C1 segment of cervical spinal cord (tissue), 14 donors: ENCODE measurements around the gene ARHGAP27.
"Not testable (repeated sequence)": the region's sequence is repeated elsewhere in the genome, so short reads cannot be mapped to it uniquely, and the experiment has no call there.

Experiments used
- DNase-seq, 14 donors: peaks; one replicate each; lab custom pipeline; 2025; lab: John Stamatoyannopoulos, UW

ARHGAP27 gene

DNA sequence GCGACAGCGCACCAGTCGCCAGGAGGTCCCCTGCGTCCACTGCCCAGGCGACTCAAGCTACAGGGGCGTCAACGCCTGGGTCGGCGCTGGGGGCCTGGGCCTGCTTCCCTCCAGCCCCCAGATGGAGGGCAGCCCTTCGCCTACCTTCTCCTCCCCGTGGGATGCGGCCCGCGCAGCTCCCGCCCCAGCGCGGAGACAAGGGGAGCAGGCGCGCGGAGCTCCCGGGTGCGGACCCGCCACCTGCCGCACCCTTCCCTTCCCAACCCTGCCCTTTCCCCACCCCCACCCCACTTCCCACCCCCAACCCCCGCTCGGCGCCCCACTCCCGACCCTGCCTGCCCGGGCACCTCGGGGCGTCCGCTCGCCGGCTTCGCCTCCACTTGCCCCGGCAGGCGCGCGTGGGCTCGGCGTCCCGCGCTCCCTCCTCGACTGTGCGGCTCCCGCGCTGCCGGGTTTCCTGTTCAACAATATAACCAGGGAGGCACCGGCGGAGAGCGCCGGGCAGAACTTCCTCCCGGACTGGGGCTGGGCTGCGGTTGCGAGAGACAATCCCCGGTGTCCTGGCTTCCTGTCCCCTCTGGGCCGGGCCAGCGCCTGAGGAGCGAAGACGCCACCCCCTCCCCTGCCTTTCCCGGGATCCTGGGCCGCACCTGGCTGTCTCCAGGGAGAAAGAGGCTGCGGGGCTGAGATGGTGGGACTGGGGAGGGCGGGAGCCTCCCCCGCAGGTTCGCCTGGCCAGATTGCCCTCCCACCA, at the start of gene ARHGAP27:
Gene ARHGAP27 (minus strand): TSS at position 466 of the 754 bp plus-strand sequence. CDS start 2,591 bp downstream, outside the sequence.
- peak in 1 of 14 donors; percentile 17 for DNase-seq

DNA sequence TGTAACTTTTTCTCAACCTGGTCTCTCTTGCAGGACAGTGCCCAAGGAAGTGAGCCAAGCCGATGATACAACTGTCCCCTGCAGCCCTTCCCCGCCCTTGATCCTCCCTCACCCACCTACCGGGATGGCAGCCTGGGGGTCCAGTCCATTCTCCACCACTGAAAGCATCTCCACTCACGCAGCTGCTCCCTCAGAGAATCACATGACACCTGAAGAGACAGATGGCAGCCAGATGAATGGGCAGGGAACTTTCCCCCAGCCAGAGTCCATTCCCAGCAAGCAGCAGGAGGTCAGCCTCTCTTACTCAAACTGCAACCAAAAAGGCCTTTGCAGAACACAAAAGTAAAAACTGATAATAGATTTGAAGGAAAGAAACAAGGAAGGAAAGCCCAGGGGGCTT, 49.6 kb upstream of the ARHGAP27 start:
- DNase-seq, result not testable (repeated sequence)

DNA sequence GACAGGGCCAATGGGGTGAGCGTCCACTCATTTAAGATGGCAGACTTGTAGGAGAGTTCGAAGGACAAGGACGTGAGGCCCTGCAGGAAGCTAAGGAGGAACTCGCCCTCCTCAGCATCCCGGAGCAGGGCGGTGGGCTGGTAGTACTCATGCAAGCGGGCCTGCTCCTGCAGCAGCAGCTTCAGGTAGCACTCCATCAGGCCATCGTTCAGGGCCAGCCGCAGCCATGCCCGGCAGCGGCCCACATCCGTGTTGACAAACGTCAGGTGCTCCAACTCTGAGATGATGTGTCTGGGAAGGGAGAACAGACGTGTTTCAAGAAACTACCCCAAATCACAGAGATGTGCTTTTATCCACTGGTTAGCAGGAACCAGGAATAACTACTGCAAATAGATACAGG, 42.8 kb upstream of the ARHGAP27 start:
- DNase-seq, result not testable (repeated sequence)

GRCh38 chr17:45472249-45472648, 39.6 kb upstream of the ARHGAP27 start:
- not testable (repeated sequence) for DNase-seq

DNA sequence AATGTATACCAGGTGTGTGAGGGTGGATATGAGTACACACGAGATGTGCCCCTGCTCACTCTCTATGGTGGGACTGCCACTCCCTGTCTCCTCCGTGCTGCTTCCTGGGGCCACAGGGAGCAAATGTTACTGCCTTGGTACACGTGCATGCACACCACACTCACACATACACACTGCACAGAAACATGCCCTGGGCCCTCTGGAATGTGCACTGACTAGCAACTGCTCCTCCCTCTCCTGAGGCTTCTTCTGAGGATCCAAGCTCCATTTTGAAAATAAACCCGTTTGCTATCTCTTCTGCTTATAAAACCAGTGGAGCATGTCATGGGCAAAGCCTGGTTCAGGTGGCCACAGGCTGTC, 36.5 kb upstream of the ARHGAP27 start:
- DNase-seq, result not testable (repeated sequence)

DNA sequence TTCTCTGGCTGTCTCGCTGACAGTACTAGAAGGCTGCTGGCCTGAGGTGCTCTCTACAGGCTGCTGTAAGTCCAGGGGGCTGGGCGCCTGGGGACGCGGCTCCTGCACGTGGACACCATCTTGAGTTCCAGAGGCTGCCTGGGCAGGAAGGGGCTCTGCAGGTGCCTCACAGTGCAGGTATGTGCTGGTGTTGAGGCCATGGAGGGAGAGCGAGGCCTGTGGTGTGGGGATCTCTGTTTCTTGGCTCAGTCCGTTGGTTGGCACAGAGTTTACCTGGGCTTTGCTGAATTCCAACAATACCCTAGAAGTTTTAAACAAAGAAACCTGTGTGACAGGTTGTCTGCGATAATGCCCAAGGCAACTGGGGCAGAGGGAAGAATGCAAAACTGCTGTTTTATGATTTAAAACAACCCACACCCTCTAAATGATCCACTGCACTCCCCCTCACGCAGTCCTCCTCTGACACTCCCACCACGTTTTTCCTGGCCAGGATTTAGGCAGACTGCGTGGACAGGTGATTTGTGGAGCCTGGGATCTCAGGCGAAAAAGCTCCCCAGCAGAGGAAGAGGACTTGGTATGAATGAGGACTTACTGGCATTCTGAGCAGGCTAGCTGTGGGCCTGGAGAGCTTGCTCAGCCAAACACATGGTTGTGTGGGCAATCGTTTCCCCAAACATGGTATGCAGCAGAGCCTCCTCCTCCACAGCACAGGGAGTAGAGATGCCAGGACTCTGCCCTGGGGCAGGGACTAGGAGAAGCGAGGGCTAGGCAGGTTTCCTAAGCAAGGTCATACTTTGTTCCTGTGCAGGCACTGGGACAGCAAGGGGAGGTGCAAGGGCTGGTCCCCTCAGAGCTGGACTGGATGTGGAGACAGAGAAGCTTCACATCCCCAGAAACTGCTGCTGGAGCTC, 35.9 kb upstream of the ARHGAP27 start:
- not testable (repeated sequence) for DNase-seq

- not testable (repeated sequence) for DNase-seq
These were observed 29.1 kb upstream of the ARHGAP27 start for GRCh38 chr17:45461524-45462327.

DNA sequence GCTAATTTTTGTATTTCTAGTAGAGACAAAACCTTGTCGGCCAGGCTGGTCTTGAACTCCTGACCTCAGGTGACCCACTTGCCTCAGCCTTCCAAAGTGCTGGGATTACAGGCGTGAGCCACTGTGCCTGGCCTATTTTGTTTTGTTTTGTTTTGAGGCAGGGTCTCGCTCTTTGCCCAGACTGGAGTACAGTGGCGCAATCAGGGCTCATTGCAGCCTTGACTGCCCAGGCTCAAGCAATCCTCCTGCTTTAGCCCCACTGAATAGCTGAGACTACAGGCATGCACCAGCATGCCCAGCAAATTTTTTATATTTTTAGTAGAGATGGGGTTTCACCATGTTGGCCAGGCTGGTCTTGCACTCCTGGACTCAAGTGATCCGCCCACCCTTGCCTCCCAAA, 27.8 kb upstream of the ARHGAP27 start:
- DNase-seq, result not testable (repeated sequence)

- not testable (repeated sequence) for DNase-seq
These were observed 21.7 kb upstream of the ARHGAP27 start for GRCh38 chr17:45454341-45454740.

- not testable (repeated sequence) for DNase-seq
These were observed 21.1 kb upstream of the ARHGAP27 start for GRCh38 chr17:45453731-45454130.

- DNase-seq, result not testable (repeated sequence)
These were observed 20.5 kb upstream of the ARHGAP27 start for GRCh38 chr17:45453225-45453534.

DNA sequence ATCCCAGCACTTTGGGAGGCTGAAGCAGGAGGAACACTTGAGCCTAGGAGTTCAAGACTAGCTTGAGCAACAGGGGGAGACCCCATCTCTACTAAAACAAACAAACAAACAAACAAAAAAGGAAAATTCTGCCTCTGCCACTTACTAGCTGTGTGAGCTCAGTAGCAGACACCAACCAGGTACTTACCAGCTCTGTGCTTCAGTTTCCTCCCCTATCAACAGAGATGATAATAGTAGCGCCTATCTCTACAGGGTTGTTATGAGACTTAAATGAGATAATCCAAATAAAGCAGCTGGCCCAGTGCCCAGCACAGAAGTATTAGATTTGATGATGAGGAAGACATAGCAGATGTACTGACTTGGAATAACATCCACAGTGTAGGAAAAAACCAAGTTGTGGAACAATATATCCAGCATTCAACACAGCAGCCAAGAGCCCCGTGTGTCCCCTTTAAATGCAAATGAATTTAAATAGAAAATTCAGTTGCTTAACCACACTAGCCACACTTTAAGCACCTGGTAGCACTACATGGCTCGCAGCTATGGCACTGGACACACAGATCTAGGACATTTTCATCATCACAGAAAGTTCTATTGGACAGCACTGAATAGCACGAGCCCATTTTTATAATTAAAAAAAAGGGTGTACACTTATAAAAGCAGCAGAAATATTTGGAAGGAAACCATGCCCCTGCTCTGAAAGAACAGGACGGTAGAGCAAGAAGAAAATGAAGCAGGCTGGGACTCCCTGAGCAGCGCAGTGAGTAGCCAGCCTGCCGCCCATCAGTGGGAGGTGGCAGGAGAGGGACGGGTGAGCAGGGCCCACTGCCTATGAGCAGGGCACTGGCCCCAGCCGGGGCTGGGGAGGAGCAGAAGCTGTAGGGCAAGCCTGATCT, 19.9 kb upstream of the ARHGAP27 start:
- not testable (repeated sequence) for DNase-seq

DNA sequence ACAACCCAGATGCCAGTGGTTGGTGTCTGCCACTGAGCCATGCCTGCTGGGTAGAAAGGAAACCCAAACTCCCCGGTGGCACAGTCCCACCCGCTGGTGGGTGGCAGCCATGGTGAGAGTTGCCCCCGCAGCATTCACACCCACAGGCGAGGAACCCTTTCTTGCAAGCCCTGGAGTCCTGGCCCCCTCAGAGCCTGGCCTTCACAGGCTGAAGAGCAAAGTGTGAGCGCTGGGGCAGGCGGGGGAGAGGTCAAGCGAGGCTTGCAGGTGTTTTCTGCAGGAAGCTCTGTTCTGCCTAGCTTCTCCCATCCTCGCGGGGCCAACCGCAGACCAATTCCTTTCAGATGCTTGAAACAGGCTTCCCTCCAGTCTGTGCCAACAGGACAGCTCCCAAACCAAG, 19.0 kb upstream of the ARHGAP27 start:
- not testable (repeated sequence) for DNase-seq

DNA sequence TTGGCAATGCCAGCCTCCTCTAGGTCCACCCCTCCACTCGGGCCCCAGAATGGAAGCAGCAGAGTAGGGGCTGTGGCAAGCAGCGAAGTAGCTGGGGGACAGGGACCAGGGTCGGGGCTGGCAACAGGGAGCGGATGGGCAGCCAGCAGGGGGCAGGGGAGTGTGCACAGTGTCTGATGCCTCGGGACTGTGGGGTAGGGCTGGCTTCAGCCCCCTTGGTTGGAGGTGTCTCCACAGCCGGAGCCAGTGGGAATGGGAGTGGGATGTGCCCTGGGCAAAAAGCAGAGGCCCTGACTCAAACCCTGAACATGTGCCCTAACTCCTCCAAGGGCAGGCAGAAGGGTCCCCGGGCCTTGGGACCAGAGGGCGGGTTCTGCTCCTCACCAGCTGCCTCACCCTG, 18.5 kb upstream of the ARHGAP27 start:
- no peak for DNase-seq

GRCh38 chr17:45449708-45450329, 17.1 kb upstream of the ARHGAP27 start:
- DNase-seq, result not testable (repeated sequence)

DNA sequence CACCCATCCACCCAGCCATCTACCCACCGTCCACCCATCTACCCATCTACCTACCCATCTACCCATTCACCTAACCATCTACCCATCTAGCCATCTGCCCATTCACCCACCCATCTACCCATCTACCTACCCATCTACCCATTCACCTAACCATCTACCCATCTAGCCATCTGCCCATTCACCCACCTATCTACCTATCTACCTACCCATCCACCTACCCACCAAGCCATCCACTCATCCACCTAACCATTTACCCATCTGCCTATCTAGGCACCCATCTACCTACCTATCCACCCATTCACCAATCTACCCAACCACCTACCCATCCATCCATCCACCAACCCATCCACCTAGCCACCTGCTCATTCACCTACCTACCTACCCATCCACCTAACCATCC, 16.6 kb upstream of the ARHGAP27 start:
- not testable (repeated sequence) for DNase-seq

- DNase-seq, result not testable (repeated sequence)
These were observed 15.8 kb upstream of the ARHGAP27 start for GRCh38 chr17:45448483-45448882.

DNA sequence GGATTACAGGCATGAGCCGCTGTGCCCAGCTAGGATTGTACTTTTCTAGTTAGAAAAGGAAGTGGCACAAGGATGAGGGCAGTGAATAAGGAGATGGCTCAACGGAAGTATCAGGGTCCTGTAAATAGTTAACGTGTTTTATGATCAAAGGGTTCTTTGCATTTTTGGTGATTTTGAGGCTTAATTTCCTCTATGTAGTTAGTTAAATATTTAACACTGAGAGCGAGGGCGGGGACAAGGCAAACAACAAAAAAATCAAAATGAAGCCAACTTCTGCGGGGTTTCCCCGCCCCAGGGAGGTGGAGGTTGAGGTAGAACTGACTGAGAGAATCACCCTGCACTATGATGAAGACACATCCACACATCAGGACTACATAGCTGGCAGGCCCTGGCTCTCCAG, 15.4 kb upstream of the ARHGAP27 start:
- DNase-seq, result not testable (repeated sequence)

DNA sequence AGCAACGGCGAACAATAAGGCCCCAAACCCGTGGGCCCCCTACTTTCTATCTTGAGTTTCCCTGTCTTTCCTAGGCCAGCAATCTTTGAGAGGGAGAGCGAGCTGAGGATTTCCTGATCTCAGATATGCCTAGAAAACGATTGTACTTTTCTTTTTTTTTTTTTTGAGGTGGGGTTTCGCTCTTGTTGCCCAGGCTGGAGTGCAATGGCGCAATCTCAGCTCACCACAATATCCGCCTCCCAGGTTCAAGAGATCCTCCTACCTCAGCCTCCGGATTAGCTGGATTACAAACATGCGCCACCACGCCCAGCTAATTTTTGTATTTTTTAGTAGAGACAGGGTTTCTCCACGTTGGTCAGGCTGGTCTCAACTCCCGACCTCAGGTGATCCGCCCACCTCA, 15.0 kb upstream of the ARHGAP27 start:
- DNase-seq, result not testable (repeated sequence)
